ENCODE results near the gene CYFIP1. TPM values are rescaled to one million over a fixed set of nuclear protein-coding genes. Genes with fewer than 3 reads are reported as not detected.

Gene CYFIP1
- total and polyA plus RNA-seq, 4 donors: 27.0 to 136 (median 86.7) TPM

- Histone ChIP-seq H3K4me1 (ENCODE audit: control insufficient read depth in 5 of 5, insufficient read depth in 5 of 5, low read length in 5 of 5) (no peaks in the 10 kb centered on the region), H3K9me3 (ENCODE audit: control insufficient read depth in 4 of 4, insufficient read depth in 3 of 4, low read length in 3 of 4) (no peaks in the 10 kb centered on the region), H3K27me3 (ENCODE audit: control insufficient read depth in 3 of 3, insufficient read depth in 3 of 3, low read length in 2 of 3) (no peaks in the 10 kb centered on the region), H3K36me3 (ENCODE audit: control insufficient read depth in 4 of 4, insufficient read depth in 4 of 4, low read length in 4 of 4) (peaks cover 22 to 26% (median 22%) of the 10 kb centered on the region in 4 donors), H3K27ac (ENCODE audit: low read depth in 1 of 2, low read length in 1 of 2) (no peak overlapping the region), H3K4me3 (no peak overlapping the region), H3K9ac (ENCODE audit: insufficient read depth in 1 of 2, low read length in 2 of 2) (no peak overlapping the region)
- ATAC-seq (ENCODE audit: insufficient read depth, low FRiP score) (no peak), DNase-seq (no peak)
- no peak for TF ChIP-seq CTCF (IDR thresholded peaks at IDR 0.05; ENCODE audit: control extremely low read depth, extremely low read depth)
- 69 to 80% methylated on average over 4 of the region's 4 CpGs for WGBS, 2 donors
Observed at GRCh38 chr15:22855791-22856190, 124.4 kb downstream of the CYFIP1 start.

GRCh38 chr15:22851513-22851912 lies 128.7 kb downstream of the CYFIP1 start:
- Histone ChIP-seq H3K27me3 (ENCODE audit: control insufficient read depth in 3 of 3, insufficient read depth in 3 of 3, low read length in 2 of 3) (no peaks in the 10 kb centered on the region), H3K27ac (ENCODE audit: low read depth in 1 of 2, low read length in 1 of 2) (no peak overlapping the region), H3K9me3 (ENCODE audit: control insufficient read depth in 4 of 4, insufficient read depth in 3 of 4, low read length in 3 of 4) (no peaks in the 10 kb centered on the region), H3K4me1 (ENCODE audit: control insufficient read depth in 5 of 5, insufficient read depth in 5 of 5, low read length in 5 of 5) (no peaks in the 10 kb centered on the region), H3K4me3 (no peak overlapping the region), H3K9ac (ENCODE audit: insufficient read depth in 1 of 2, low read length in 2 of 2) (no peak overlapping the region), H3K36me3 (ENCODE audit: control insufficient read depth in 4 of 4, insufficient read depth in 4 of 4, low read length in 4 of 4) (peaks cover 19 to 27% (median 22%) of the 10 kb centered on the region in 4 donors)
- no peak for TF ChIP-seq CTCF (IDR thresholded peaks at IDR 0.05; ENCODE audit: control extremely low read depth, extremely low read depth)
- ATAC-seq (ENCODE audit: insufficient read depth, low FRiP score) (no peak), DNase-seq (no peak)
- WGBS, 2 donors: 87 to 90% methylated on average over 4 of the region's 4 CpGs

DNA sequence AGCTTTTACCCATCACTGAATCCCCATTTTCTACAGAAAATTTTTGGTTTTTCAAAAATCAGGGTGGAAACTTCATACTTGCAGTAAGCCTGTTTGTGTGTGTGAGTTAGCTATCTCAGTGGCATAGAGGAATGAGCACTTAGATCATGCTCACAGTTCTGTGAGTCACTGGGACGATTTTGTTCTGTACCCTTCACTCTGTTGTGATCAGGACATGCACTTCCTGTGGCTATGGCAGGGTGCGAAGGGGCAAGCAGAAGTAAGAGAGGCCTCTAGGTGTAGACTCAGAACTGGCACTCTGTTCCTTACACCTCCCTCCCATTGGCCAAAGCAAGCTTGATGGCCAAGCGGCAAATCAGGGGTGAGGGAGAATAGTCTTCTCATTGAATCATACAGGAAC lies 130.1 kb downstream of the CYFIP1 start:
- no peak for DNase-seq
- peaks cover 15 to 24% (median 19%) of the 10 kb centered on the region in 4 donors for H3K36me3 ChIP-seq (ENCODE audit: control insufficient read depth in 4 of 4, insufficient read depth in 4 of 4, low read length in 4 of 4)
- no peaks in the 10 kb centered on the region for H3K9me3 ChIP-seq (ENCODE audit: control insufficient read depth in 4 of 4, insufficient read depth in 3 of 4, low read length in 3 of 4)
- no peak for TF ChIP-seq CTCF (IDR thresholded peaks at IDR 0.05; ENCODE audit: control extremely low read depth, extremely low read depth)
- H3K27ac ChIP-seq (ENCODE audit: low read depth in 1 of 2, low read length in 1 of 2): no peak overlapping the region
- H3K4me3 ChIP-seq: no peak overlapping the region
- peaks cover 0 to 2% (median 0%) of the 10 kb centered on the region in 5 donors for H3K4me1 ChIP-seq (ENCODE audit: control insufficient read depth in 5 of 5, insufficient read depth in 5 of 5, low read length in 5 of 5)
- H3K27me3 ChIP-seq (ENCODE audit: control insufficient read depth in 3 of 3, insufficient read depth in 3 of 3, low read length in 2 of 3): no peaks in the 10 kb centered on the region
- WGBS, 2 donors: 82 to 84% methylated on average over 3 of the region's 3 CpGs
- ATAC-seq (ENCODE audit: insufficient read depth, low FRiP score): no peak
- no peak overlapping the region for H3K9ac ChIP-seq (ENCODE audit: insufficient read depth in 1 of 2, low read length in 2 of 2)

GRCh38 chr15:22846073-22846472 lies 134.1 kb downstream of the CYFIP1 start:
- no peak overlapping the region for H3K27ac ChIP-seq (ENCODE audit: low read depth in 1 of 2, low read length in 1 of 2)
- ATAC-seq (ENCODE audit: insufficient read depth, low FRiP score): no peak
- no peak overlapping the region for H3K4me3 ChIP-seq
- no peak overlapping the region for H3K9ac ChIP-seq (ENCODE audit: insufficient read depth in 1 of 2, low read length in 2 of 2)
- TF ChIP-seq CTCF (IDR thresholded peaks at IDR 0.05; ENCODE audit: control extremely low read depth, extremely low read depth): no peak
- peaks cover 5 to 19% (median 9%) of the 10 kb centered on the region in 4 donors for H3K36me3 ChIP-seq (ENCODE audit: control insufficient read depth in 4 of 4, insufficient read depth in 4 of 4, low read length in 4 of 4)
- no peaks in the 10 kb centered on the region for H3K9me3 ChIP-seq (ENCODE audit: control insufficient read depth in 4 of 4, insufficient read depth in 3 of 4, low read length in 3 of 4)
- no peak for DNase-seq
- 95% methylated on average over 6 of the region's 6 CpGs for WGBS, 2 donors
- H3K4me1 ChIP-seq (ENCODE audit: control insufficient read depth in 5 of 5, insufficient read depth in 5 of 5, low read length in 5 of 5): peaks cover 0 to 7% (median 2%) of the 10 kb centered on the region in 5 donors
- no peaks in the 10 kb centered on the region for H3K27me3 ChIP-seq (ENCODE audit: control insufficient read depth in 3 of 3, insufficient read depth in 3 of 3, low read length in 2 of 3)
